K562 (cell line): ENCODE measurements around the gene CCL5. TPM values are rescaled to one million over a fixed set of nuclear protein-coding genes. Genes with fewer than 3 reads are reported as not detected.

Experiments
- BDP1 ChIP-seq: IDR thresholded peaks from 3 replicates; pipeline ENCODE4 v1.6.1; 2011; ENCODE audit not compliant: insufficient read length, insufficient read depth
- CEBPB ChIP-seq: fragments of 450-650 bp; IDR thresholded peaks from 2 replicates; pipeline ENCODE4 v1.6.1; 2016; ENCODE audit warnings: missing genetic modification characterization, missing compliant biosample characterization
- DMBX1 ChIP-seq: fragments of 250-450 bp; sonication (Bioruptor Pico); IDR thresholded peaks from 2 replicates; pipeline ENCODE4 v1.8.0; 2022; ENCODE audit warnings: inconsistent platforms, mild to moderate bottlenecking, moderate library complexity, borderline replicate concordance
- RBM22 ChIP-seq: fragments of 200-400 bp; formaldehyde crosslinking; IDR thresholded peaks from 2 replicates; pipeline ENCODE4 v1.6.1; 2018; ENCODE audit warnings: low read length, low read depth; ENCODE audit not compliant: poor library complexity, severe bottlenecking
- TFE3 ChIP-seq: fragments of 450-650 bp; formaldehyde crosslinking; IDR thresholded peaks from 2 replicates; pipeline ENCODE4 v1.4.0; 2020; ENCODE audit warnings: mild to moderate bottlenecking, mixed read lengths
- TOE1 ChIP-seq, 2 experiments: fragments of 450-650 bp in 1 of 2; sonication (generic) in 1 of 2; formaldehyde crosslinking in 1 of 2; IDR thresholded peaks; 2 replicates each; pipeline versions ENCODE4 v1.7.1 to v1.8.0; 2016 to 2022; ENCODE audit warnings: borderline replicate concordance in 2 of 2, mild to moderate bottlenecking in 2 of 2, antibody characterized with exemption in 1 of 2, inconsistent platforms in 1 of 2, low read depth in 1 of 2, missing genetic modification reagents in 1 of 2, moderate library complexity in 1 of 2
- ZBTB34 ChIP-seq: fragments of 250-450 bp; sonication (Bioruptor Pico); IDR thresholded peaks from 2 replicates; pipeline ENCODE4 v1.8.0; 2021; ENCODE audit warnings: mild to moderate bottlenecking, moderate library complexity
- ZNF589 ChIP-seq: fragments of 200-800 bp; sonication (Bioruptor generic); IDR thresholded peaks from 2 replicates; pipeline ENCODE4 v1.6.1; 2016; ENCODE audit warnings: low read depth, missing genetic modification characterization, missing compliant biosample characterization
- ZNF766 ChIP-seq: fragments of 200-800 bp; sonication (Bioruptor generic); conservative IDR thresholded peaks from 2 replicates; pipeline ENCODE4 v1.6.1; 2016; ENCODE audit warnings: missing genetic modification characterization, missing compliant biosample characterization
- polyA plus RNA-seq, 8 experiments: library from polyadenylated mRNA; depleted of rRNA in 4 of 8; stranded (reverse) in 5 of 8; unstranded in 3 of 8; fragments of >200 nt; fragmentation: Nextera tagmentation in 2 of 8; fragmentation: Illumina TruSeq in 1 of 8; extraction: Ambion mirVana in 2 of 8; extraction: Trizol in 1 of 8; gene quantifications; 2 replicates each; pipeline versions ENCODE4 v1.2.1 to v1.2.3, GENCODE V29; 2011 to 2014; ENCODE audit warnings: inconsistent platforms in 1 of 8, missing spikeins in 1 of 8
- total RNA-seq, 7 experiments: library from RNA; depleted of rRNA in 6 of 7; stranded (reverse); fragments of >200 nt in 6 of 7; fragmentation: Illumina TruSeq in 2 of 7; extraction: Trizol in 2 of 7; gene quantifications; 2 replicates each; pipeline versions ENCODE4 v1.2.1 to v1.2.3, GENCODE V29; 2011 to 2021; ENCODE audit warnings: low replicate concordance in 1 of 7
- TF ChIP-seq, protein P1 (sequence below): fragments of 250-450 bp; sonication (Bioruptor Pico); IDR thresholded peaks from 2 replicates; pipeline ENCODE4 v1.9.0; 2021; ENCODE audit warnings: mild to moderate bottlenecking, inconsistent platforms
- TF ChIP-seq, protein P2 (sequence below): sonication (generic); formaldehyde crosslinking; IDR thresholded peaks from 2 replicates; pipeline ENCODE4 v1.8.0; 2022; ENCODE audit warnings: missing genetic modification reagents, mild to moderate bottlenecking, borderline replicate concordance
- TF ChIP-seq, protein P3 (sequence below): fragments of 250-450 bp; sonication (Bioruptor Pico); IDR thresholded peaks from 2 replicates; pipeline ENCODE4 v1.4.0; 2020

Gene CCL5
- total and polyA plus RNA-seq, 9 of the 15 experiments (the other 6 are each of a cell fraction or from before 2014, with no cell fraction given) = 0.18 to 0.59 (median 0.45) TPM; not detected in 1

DNA sequence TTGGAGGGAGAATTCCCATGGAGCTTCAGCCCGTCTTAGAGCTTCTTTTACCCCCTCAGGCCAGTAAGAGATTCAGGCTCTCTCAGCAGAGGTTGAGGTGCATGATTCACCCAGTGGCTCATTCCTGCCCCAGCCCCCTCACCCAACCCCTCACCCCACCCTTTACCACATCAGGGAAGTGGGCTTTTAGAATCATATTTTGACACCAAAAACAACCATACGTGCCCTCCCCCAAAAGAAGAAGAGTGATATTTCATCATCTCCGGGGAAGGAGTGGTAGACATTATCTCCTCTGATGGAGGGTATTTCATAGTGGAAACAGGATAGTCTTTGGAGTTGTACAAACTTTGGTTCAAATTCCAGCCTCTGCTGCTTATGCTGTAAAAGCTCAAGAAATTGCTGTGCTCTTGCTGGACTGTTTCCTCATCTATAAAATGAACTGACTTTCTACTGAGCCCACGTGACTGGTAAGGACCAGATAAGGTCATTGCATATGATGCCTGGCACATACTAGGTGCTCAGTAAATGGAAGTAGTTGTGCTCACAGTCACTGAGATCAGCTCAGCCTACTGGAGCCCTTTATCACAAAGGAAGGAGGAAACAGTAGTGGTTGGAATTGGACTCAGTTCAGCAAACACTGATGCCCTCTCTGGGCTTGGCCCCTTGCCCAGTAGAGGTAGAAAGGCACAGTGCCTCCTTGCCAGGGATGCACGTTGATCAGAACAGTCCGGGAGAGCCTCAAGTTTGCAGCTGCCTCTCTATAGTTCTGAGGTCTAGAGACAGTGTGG, 18.3 kb upstream of the CCL5 start (continued):
- TF ChIP-seq TOE1 (IDR thresholded peaks at IDR 0.05; ENCODE audit: borderline replicate concordance) (no peak), TOE1 (CRISPR knock-in tag; IDR thresholded peaks at IDR 0.05; ENCODE audit: borderline replicate concordance, low read depth) (no peak), CEBPB (tag) (peak; percentile 40; the same call in 1 of the 2 replicates), BDP1 (no peak), ZNF589 (0 out of 2 replicates have a peak, but pooled peaks have one; percentile 55), ZBTB34 (CRISPR knock-in tag) (no peak), TFE3 (CRISPR knock-in tag) (no peak; the same call in 1 of the 2 replicates), ZNF766 (CRISPR knock-in tag) (no peak), RBM22 (no peak), DMBX1 (CRISPR knock-in tag) (0 out of 2 replicates have a peak, but pooled peaks have one; percentile 28)
- TF ChIP-seq, protein P1, sequence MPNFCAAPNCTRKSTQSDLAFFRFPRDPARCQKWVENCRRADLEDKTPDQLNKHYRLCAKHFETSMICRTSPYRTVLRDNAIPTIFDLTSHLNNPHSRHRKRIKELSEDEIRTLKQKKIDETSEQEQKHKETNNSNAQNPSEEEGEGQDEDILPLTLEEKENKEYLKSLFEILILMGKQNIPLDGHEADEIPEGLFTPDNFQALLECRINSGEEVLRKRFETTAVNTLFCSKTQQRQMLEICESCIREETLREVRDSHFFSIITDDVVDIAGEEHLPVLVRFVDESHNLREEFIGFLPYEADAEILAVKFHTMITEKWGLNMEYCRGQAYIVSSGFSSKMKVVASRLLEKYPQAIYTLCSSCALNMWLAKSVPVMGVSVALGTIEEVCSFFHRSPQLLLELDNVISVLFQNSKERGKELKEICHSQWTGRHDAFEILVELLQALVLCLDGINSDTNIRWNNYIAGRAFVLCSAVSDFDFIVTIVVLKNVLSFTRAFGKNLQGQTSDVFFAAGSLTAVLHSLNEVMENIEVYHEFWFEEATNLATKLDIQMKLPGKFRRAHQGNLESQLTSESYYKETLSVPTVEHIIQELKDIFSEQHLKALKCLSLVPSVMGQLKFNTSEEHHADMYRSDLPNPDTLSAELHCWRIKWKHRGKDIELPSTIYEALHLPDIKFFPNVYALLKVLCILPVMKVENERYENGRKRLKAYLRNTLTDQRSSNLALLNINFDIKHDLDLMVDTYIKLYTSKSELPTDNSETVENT (CRISPR knock-in tag) = no peak
- TF ChIP-seq, protein P2, sequence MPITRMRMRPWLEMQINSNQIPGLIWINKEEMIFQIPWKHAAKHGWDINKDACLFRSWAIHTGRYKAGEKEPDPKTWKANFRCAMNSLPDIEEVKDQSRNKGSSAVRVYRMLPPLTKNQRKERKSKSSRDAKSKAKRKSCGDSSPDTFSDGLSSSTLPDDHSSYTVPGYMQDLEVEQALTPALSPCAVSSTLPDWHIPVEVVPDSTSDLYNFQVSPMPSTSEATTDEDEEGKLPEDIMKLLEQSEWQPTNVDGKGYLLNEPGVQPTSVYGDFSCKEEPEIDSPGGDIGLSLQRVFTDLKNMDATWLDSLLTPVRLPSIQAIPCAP (CRISPR knock-in tag) = no peak
- TF ChIP-seq, protein P3, sequence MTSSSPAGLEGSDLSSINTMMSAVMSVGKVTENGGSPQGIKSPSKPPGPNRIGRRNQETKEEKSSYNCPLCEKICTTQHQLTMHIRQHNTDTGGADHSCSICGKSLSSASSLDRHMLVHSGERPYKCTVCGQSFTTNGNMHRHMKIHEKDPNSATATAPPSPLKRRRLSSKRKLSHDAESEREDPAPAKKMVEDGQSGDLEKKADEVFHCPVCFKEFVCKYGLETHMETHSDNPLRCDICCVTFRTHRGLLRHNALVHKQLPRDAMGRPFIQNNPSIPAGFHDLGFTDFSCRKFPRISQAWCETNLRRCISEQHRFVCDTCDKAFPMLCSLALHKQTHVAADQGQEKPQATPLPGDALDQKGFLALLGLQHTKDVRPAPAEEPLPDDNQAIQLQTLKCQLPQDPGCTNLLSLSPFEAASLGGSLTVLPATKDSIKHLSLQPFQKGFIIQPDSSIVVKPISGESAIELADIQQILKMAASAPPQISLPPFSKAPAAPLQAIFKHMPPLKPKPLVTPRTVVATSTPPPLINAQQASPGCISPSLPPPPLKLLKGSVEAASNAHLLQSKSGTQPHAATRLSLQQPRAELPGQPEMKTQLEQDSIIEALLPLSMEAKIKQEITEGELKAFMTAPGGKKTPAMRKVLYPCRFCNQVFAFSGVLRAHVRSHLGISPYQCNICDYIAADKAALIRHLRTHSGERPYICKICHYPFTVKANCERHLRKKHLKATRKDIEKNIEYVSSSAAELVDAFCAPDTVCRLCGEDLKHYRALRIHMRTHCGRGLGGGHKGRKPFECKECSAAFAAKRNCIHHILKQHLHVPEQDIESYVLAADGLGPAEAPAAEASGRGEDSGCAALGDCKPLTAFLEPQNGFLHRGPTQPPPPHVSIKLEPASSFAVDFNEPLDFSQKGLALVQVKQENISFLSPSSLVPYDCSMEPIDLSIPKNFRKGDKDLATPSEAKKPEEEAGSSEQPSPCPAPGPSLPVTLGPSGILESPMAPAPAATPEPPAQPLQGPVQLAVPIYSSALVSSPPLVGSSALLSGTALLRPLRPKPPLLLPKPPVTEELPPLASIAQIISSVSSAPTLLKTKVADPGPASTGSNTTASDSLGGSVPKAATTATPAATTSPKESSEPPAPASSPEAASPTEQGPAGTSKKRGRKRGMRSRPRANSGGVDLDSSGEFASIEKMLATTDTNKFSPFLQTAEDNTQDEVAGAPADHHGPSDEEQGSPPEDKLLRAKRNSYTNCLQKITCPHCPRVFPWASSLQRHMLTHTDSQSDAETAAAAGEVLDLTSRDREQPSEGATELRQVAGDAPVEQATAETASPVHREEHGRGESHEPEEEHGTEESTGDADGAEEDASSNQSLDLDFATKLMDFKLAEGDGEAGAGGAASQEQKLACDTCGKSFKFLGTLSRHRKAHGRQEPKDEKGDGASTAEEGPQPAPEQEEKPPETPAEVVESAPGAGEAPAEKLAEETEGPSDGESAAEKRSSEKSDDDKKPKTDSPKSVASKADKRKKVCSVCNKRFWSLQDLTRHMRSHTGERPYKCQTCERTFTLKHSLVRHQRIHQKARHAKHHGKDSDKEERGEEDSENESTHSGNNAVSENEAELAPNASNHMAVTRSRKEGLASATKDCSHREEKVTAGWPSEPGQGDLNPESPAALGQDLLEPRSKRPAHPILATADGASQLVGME = 0 out of 2 replicates have a peak, but pooled peaks have one; percentile 37
